Smooth muscle cell (in vitro differentiated cells): ENCODE results near the gene FXN. TPM values are rescaled to one million over a fixed set of nuclear protein-coding genes. Genes with fewer than 3 reads are reported as not detected.

Source experiments
- DNase-seq: peaks from one replicate; lab custom pipeline; 2025; ENCODE audit not compliant: unreplicated experiment; lab: John Stamatoyannopoulos, UW
- H2AFZ ChIP-seq: fragments of 200-600 bp; sonication (generic); 2 replicates; pipeline ENCODE4 v1.6.0; 2016; ENCODE audit warnings: antibody characterized with exemption, low read depth, mild to moderate bottlenecking
- H3F3A ChIP-seq: fragments of 200-600 bp; sonication (generic); 2 replicates; pipeline ENCODE4 v1.6.0; 2017; ENCODE audit warnings: antibody characterized with exemption, low read depth
- H3K27ac ChIP-seq: fragments of 200-600 bp; sonication (generic); 2 replicates; pipeline ENCODE4 v1.5.1; 2016; ENCODE audit warnings: low read depth, mild to moderate bottlenecking
- H3K27me3 ChIP-seq: fragments of 200-600 bp; sonication (generic); 2 replicates; pipeline ENCODE4 v1.6.1; 2016; ENCODE audit warnings: low read depth, mild to moderate bottlenecking
- H3K36me3 ChIP-seq: fragments of 200-600 bp; sonication (generic); 2 replicates; pipeline ENCODE4 v1.5.1; 2016; ENCODE audit warnings: low read depth
- H3K4me1 ChIP-seq: fragments of 200-600 bp; sonication (generic); 2 replicates; pipeline ENCODE4 v1.5.1; 2016; ENCODE audit warnings: low read depth
- H3K4me2 ChIP-seq: fragments of 200-600 bp; sonication (generic); 2 replicates; pipeline ENCODE4 v1.6.0; 2016; ENCODE audit warnings: mild to moderate bottlenecking
- H3K4me3 ChIP-seq: fragments of 200-600 bp; sonication (generic); 2 replicates; pipeline ENCODE4 v1.5.1; 2016; ENCODE audit warnings: mild to moderate bottlenecking
- H3K79me2 ChIP-seq: fragments of 200-600 bp; sonication (generic); 2 replicates; pipeline ENCODE4 v1.6.0; 2016; ENCODE audit warnings: low read depth, mild to moderate bottlenecking
- H3K9ac ChIP-seq: fragments of 200-600 bp; sonication (generic); 2 replicates; pipeline ENCODE4 v1.6.0; 2016; ENCODE audit warnings: low read depth
- H3K9me3 ChIP-seq: fragments of 200-600 bp; sonication (generic); replicated peaks from 2 replicates; pipeline ENCODE4 v1.5.1; 2016; ENCODE audit warnings: low read depth
- H4K20me1 ChIP-seq: fragments of 200-600 bp; sonication (generic); 2 replicates; pipeline ENCODE4 v1.6.0; 2016; ENCODE audit warnings: low read depth
- WGBS: methylation state at CpG from one replicate; pipeline ENCODE4 v1.1.7; 2016; ENCODE audit warnings: low lambda C conversion rate; 5-methylcytosine and 5-hydroxymethylcytosine counted together
- polyA plus RNA-seq: library from polyadenylated mRNA; unstranded; fragments of >200 nt; fragmentation: Nextera tagmentation; extraction: Ambion mirVana; gene quantifications from 2 replicates; pipeline ENCODE4 v1.2.1, GENCODE V29; 2016
- total RNA-seq: library from RNA; depleted of rRNA; stranded (reverse); fragments of >200 nt; gene quantifications from 2 replicates; pipeline ENCODE4 v1.2.3, GENCODE V29; 2014
- TF ChIP-seq, protein P1 (sequence below): fragments of 200-600 bp; sonication (generic); IDR thresholded peaks from 2 replicates; pipeline ENCODE4 v1.5.1; 2017; ENCODE audit warnings: borderline replicate concordance, mild to moderate bottlenecking, antibody characterized with exemption; ENCODE audit not compliant: insufficient read depth, poor library complexity, severe bottlenecking

Gene FXN
- total and polyA plus RNA-seq, 2 experiments from 2014 or later, result 15.2 to 16.0 TPM

DNA sequence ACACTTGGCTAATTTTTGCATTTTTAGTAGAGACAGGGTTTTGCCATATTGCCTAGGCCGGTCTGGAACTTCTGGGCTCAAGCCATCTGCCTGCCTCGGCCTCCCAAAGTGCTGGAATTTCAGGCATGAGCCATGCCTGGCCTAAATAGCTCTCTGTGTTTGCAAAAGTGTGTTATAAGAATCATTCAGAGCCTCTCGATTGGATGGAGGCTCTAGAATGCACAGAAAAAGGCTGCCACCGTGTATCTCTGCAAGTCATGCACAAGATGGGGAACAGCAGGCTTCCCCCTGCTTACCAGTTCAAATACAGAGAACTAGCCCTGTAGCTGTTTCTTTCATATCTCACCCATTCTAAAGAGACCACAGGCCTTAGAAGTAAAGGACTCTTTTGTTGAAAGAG is 28.3 kb downstream of the FXN start:
- Histone ChIP-seq H3K27ac (no peak overlapping the region), H3K79me2 (no peaks in the 10 kb centered on the region), H4K20me1 (no peaks in the 10 kb centered on the region), H3F3A (no peaks in the 10 kb centered on the region), H3K36me3 (no peaks in the 10 kb centered on the region), H3K4me3 (no peak overlapping the region), H3K4me1 (no peaks in the 10 kb centered on the region), H2AFZ (no peak overlapping the region), H3K9ac (no peak overlapping the region), H3K4me2 (no peak overlapping the region), H3K9me3 (no peaks in the 10 kb centered on the region), H3K27me3 (no peaks in the 10 kb centered on the region)
- WGBS, result 83% methylated on average over 4 of the region's 4 CpGs
- no peak for DNase-seq
- TF ChIP-seq, protein P1, sequence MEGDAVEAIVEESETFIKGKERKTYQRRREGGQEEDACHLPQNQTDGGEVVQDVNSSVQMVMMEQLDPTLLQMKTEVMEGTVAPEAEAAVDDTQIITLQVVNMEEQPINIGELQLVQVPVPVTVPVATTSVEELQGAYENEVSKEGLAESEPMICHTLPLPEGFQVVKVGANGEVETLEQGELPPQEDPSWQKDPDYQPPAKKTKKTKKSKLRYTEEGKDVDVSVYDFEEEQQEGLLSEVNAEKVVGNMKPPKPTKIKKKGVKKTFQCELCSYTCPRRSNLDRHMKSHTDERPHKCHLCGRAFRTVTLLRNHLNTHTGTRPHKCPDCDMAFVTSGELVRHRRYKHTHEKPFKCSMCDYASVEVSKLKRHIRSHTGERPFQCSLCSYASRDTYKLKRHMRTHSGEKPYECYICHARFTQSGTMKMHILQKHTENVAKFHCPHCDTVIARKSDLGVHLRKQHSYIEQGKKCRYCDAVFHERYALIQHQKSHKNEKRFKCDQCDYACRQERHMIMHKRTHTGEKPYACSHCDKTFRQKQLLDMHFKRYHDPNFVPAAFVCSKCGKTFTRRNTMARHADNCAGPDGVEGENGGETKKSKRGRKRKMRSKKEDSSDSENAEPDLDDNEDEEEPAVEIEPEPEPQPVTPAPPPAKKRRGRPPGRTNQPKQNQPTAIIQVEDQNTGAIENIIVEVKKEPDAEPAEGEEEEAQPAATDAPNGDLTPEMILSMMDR, result no peak

DNA sequence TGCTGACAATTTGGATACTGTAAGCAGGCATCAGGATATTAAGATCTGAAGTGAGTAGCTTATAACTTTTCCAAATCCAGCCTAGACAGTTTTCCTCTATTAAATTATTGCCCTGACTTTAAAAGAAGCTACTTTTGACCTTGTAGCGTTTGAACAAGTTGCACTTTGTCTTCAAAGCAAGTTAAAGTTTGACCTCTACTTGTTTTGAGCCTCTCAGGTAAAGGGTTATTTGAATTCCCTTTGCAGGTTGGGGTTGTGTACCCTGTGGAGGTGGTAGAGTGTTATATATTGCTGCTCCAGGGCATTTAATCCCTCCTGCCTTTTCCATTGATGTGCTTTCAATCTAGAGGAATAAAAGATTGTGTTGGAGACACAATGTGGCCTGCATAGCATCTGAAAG is 30.1 kb downstream of the FXN start:
- TF ChIP-seq, protein P1, result no peak
- H2AFZ ChIP-seq, result no peak overlapping the region
- no peaks in the 10 kb centered on the region for H4K20me1 ChIP-seq
- no peak overlapping the region for H3K9ac ChIP-seq
- no peak for DNase-seq
- no peaks in the 10 kb centered on the region for H3F3A ChIP-seq
- no peaks in the 10 kb centered on the region for H3K27me3 ChIP-seq
- H3K9me3 ChIP-seq, result no peaks in the 10 kb centered on the region
- H3K79me2 ChIP-seq, result no peaks in the 10 kb centered on the region
- no peaks in the 10 kb centered on the region for H3K36me3 ChIP-seq
- H3K4me1 ChIP-seq, result no peaks in the 10 kb centered on the region
- WGBS, result 84% methylated on average over 1 of the region's 1 CpG
- H3K4me2 ChIP-seq, result no peak overlapping the region
- no peak overlapping the region for H3K27ac ChIP-seq
- no peak overlapping the region for H3K4me3 ChIP-seq

DNA sequence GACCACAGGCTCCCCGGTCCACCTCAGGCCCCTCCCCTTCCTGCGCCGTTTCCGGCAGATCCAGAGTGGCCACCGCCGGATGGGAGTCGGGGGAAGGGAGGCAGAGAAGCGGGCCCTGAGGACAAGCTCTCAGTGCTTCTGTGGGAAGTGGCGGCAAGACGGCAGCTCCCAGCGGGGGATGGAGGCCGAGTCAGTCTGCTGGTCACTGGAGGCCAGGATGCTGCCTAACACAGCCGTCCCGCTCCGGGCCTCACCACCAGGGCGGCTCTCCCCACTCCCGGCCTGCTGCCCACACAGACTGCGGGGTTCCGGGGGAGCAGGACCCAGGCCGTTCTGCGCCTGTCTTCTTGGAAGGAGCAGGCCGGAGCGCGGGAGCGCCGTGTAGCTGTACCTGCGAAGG is 31.4 kb downstream of the FXN start:
- Histone ChIP-seq H2AFZ (no peak overlapping the region), H3K9ac (no peak overlapping the region), H3K79me2 (no peaks in the 10 kb centered on the region), H3K9me3 (no peaks in the 10 kb centered on the region), H3F3A (no peaks in the 10 kb centered on the region), H3K27me3 (no peaks in the 10 kb centered on the region), H4K20me1 (no peaks in the 10 kb centered on the region), H3K4me1 (no peaks in the 10 kb centered on the region), H3K27ac (no peak overlapping the region), H3K4me3 (no peak overlapping the region), H3K36me3 (no peaks in the 10 kb centered on the region), H3K4me2 (no peak overlapping the region)
- TF ChIP-seq, protein P1, result no peak
- 88% methylated on average over 27 of the region's 27 CpGs for WGBS
- DNase-seq, result no peak

DNA sequence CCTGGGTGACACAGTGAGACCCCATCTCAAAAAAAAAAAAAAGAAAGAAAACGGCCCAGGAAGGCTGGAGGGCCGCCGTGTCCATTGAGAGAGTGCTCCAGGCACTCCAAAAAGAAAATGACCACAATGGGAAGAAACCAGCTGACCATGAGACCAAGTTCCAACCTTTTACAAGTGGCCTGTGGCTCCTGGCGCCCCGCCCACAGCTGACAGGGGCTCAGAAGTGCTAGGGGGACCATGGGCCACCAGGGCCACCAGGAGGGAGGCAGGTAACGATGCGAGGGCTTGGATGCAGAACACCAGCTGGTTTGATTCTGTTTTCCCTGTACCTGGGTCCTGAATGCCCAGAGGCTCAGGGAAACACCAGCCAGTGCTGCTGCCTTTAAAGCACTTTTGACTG is 34.6 kb downstream of the FXN start:
- H3K27me3 ChIP-seq, result no peaks in the 10 kb centered on the region
- no peaks in the 10 kb centered on the region for H3K4me1 ChIP-seq
- H3K9me3 ChIP-seq, result no peaks in the 10 kb centered on the region
- H3K4me3 ChIP-seq, result no peak overlapping the region
- TF ChIP-seq, protein P1, result no peak
- no peak overlapping the region for H3K27ac ChIP-seq
- H3K4me2 ChIP-seq, result no peak overlapping the region
- WGBS, result 98% methylated on average over 7 of the region's 7 CpGs
- H2AFZ ChIP-seq, result no peak overlapping the region
- no peak for DNase-seq
- no peaks in the 10 kb centered on the region for H3F3A ChIP-seq
- H4K20me1 ChIP-seq, result no peaks in the 10 kb centered on the region
- no peaks in the 10 kb centered on the region for H3K36me3 ChIP-seq
- H3K79me2 ChIP-seq, result no peaks in the 10 kb centered on the region
- H3K9ac ChIP-seq, result no peak overlapping the region
